Measurements from ENCODE around the gene PSMB10. TPM values are rescaled to one million over a fixed set of nuclear protein-coding genes. Genes with fewer than 3 reads are reported as not detected.

The PSMB10 gene
- total RNA-seq, 1 experiment from 2014 or later = 79.3 TPM

DNA sequence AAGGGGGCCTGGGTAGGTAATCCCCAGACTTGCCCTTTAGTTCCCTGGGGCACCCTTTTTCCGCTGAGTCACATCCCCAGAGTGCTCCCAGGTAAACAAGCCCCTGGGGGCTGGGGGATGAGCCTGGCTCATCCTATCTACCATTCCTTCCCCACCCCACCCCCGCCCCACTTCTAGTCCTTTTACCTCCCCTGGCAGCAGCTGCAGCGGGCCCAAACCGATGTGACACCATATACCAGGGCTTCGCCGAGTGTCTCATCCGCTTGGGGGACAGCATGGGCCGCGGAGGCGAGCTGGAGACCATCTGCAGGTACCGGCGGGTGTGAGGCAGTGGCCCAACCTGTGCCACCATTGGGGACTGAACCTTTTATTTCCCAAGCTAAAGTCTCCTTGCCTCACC, 51.1 kb downstream of the PSMB10 start:
- Mint-ChIP-seq H3K27me3 (ENCODE audit: unreplicated experiment) (no peaks in the 10 kb centered on the region), H3K27ac (ENCODE audit: unreplicated experiment) (no peak overlapping the region), H3K4me3 (ENCODE audit: low read depth, unreplicated experiment) (no peak overlapping the region), H3K9me3 (ENCODE audit: low read depth, unreplicated experiment) (no peaks in the 10 kb centered on the region), H3K4me1 (ENCODE audit: low read depth, unreplicated experiment) (peaks cover 10% of the 10 kb centered on the region), H3K36me3 (ENCODE audit: insufficient read depth, unreplicated experiment) (peaks cover 36% of the 10 kb centered on the region)
- CTCF ChIA-PET = interaction anchor here (0.8 kb wide), 1 partner anchor 66 kb away, joined by 4 read pairs; no protein-coding TSS in a partner anchor
- no peak for DNase-seq
- intact Hi-C loops (cut with micrococcal nuclease; ENCODE audit: unreplicated experiment) = no loop called here
- TF ChIP-seq, protein P1, sequence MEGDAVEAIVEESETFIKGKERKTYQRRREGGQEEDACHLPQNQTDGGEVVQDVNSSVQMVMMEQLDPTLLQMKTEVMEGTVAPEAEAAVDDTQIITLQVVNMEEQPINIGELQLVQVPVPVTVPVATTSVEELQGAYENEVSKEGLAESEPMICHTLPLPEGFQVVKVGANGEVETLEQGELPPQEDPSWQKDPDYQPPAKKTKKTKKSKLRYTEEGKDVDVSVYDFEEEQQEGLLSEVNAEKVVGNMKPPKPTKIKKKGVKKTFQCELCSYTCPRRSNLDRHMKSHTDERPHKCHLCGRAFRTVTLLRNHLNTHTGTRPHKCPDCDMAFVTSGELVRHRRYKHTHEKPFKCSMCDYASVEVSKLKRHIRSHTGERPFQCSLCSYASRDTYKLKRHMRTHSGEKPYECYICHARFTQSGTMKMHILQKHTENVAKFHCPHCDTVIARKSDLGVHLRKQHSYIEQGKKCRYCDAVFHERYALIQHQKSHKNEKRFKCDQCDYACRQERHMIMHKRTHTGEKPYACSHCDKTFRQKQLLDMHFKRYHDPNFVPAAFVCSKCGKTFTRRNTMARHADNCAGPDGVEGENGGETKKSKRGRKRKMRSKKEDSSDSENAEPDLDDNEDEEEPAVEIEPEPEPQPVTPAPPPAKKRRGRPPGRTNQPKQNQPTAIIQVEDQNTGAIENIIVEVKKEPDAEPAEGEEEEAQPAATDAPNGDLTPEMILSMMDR (IDR thresholded peaks at IDR 0.05; ENCODE audit: unreplicated experiment) = no peak
- BruUV-seq (replicated peaks) = no TSS peak

DNA sequence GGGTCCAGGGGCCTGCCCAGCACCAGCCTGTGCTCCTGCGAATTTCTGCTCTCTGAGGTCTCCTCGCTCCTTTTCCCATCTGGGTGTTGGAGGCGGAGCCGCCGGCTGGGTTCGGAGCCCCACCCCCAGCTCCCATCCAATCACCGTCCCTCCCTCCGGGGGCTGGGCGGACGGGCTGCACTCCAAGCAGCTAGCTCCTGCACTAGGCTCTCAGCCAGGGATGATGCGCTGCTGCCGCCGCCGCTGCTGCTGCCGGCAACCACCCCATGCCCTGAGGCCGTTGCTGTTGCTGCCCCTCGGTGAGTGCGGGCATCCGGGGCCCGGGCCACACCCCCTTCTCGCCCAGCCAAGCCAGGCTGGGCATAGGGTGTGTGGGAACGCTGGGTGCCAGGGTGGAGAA, 52.0 kb downstream of the PSMB10 start, which contains the start of gene NRN1L:
Gene NRN1L (plus strand): TSS at position 202 of the 400 bp plus-strand sequence. CDS start 19 bp downstream, at position 221.
- H3K27me3 Mint-ChIP-seq (ENCODE audit: unreplicated experiment) = no peaks in the 10 kb centered on the region
- TF ChIP-seq, protein P1 (IDR thresholded peaks at IDR 0.05; ENCODE audit: unreplicated experiment) = no peak
- no peak within 1 kb of the TSS for H3K4me3 Mint-ChIP-seq (ENCODE audit: low read depth, unreplicated experiment)
- no peak within 1 kb of the TSS for H3K27ac Mint-ChIP-seq (ENCODE audit: unreplicated experiment)
- no peaks in the 10 kb centered on the region for H3K9me3 Mint-ChIP-seq (ENCODE audit: low read depth, unreplicated experiment)
- BruUV-seq (replicated peaks) = no TSS peak
- H3K36me3 Mint-ChIP-seq (ENCODE audit: insufficient read depth, unreplicated experiment) = peaks cover 44% of the 10 kb centered on the region
- CTCF ChIA-PET = interaction anchor here (0.5 to 2.1 kb wide), 5 partner anchors 8 to 156 kb away, joined by 3 to 10 read pairs (median 5); partner anchors contain the start of genes EDC4 and PSKH1
- H3K4me1 Mint-ChIP-seq (ENCODE audit: low read depth, unreplicated experiment) = peaks cover 10% of the 10 kb centered on the region
- intact Hi-C loops (cut with micrococcal nuclease; ENCODE audit: unreplicated experiment) = no loop called here
- DNase-seq = no peak

Other genes starting within 250 kb of the PSMB10 start
- 23.9 and 25.6 TPM in 2 replicates for gene GFOD2, start 217.5 kb downstream of the PSMB10 start, total RNA-seq (2022)
- 25.5 and 28.2 TPM in 2 replicates for gene RANBP10, start 130.3 kb downstream of the PSMB10 start, total RNA-seq (2022)
- 1.0 and 1.3 TPM in 2 replicates for gene TSNAXIP1, start 130.0 kb downstream of the PSMB10 start, total RNA-seq (2022)
- gene THAP11, start 94.5 kb downstream of the PSMB10 start, total RNA-seq (2022) = 38.3 and 39.1 TPM in 2 replicates
- gene NUTF2, start 89.9 kb downstream of the PSMB10 start, total RNA-seq (2022) = 210 and 224 TPM in 2 replicates
- 46.8 and 54.3 TPM in 2 replicates for gene CENPT, start 89.2 kb downstream of the PSMB10 start, total RNA-seq (2022)
- 85.8 and 88.1 TPM in 2 replicates for gene EDC4, start 63.8 kb downstream of the PSMB10 start, total RNA-seq (2022)
- gene NRN1L, start 52.0 kb downstream of the PSMB10 start, total RNA-seq (2022) = not detected in 2 replicates
- 41.7 and 49.4 TPM in 2 replicates for gene PSKH1, start 43.6 kb downstream of the PSMB10 start, total RNA-seq (2022)
- 2.6 and 3.4 TPM in 2 replicates for gene CTRL, start 5.0 kb downstream of the PSMB10 start, total RNA-seq (2022)
- gene LCAT, start 7.3 kb upstream of the PSMB10 start, total RNA-seq (2022) = 14.7 and 15.2 TPM in 2 replicates
- 31.7 and 38.0 TPM in 2 replicates for gene SLC12A4, start 31.8 kb upstream of the PSMB10 start, total RNA-seq (2022)
- gene DPEP3, start 43.6 kb upstream of the PSMB10 start, total RNA-seq (2022) = not detected in 2 replicates
- not detected in 2 replicates for gene DPEP2, start 62.6 kb upstream of the PSMB10 start, total RNA-seq (2022)
- not detected in 2 replicates for gene DPEP2NB, start 79.1 kb upstream of the PSMB10 start, total RNA-seq (2022)
- 16.8 and 21.5 TPM in 2 replicates for gene DDX28, start 86.4 kb upstream of the PSMB10 start, total RNA-seq (2022)
- 31.7 and 33.5 TPM in 2 replicates for gene DUS2, start 86.4 kb upstream of the PSMB10 start, total RNA-seq (2022)
- 39.3 and 39.9 TPM in 2 replicates for gene NFATC3, start 148.5 kb upstream of the PSMB10 start, total RNA-seq (2022)

Data from Calu3 (cell line).